H9 (cell line): ENCODE data around the gene RPS15. TPM values are rescaled to one million over a fixed set of nuclear protein-coding genes. Genes with fewer than 3 reads are reported as not detected.

Source experiments
- DNase-seq: peaks from one replicate; pipeline ENCODE4 v3.0.0-alpha.2; 2017
- H2AFZ ChIP-seq: one replicate; pipeline ENCODE4 v1.6.1; 2013; ENCODE audit warnings: mild to moderate bottlenecking, low read length, control low read depth, moderate library complexity
- H2AK5ac ChIP-seq: 2 replicates; pipeline ENCODE4 v1.6.1; 2013; ENCODE audit warnings: low read length, control low read depth, mixed read lengths; ENCODE audit not compliant: insufficient read length
- H2BK120ac ChIP-seq: one replicate; pipeline ENCODE4 v1.6.1; 2013; ENCODE audit warnings: low read depth, mild to moderate bottlenecking, low read length, control low read depth, inconsistent platforms; ENCODE audit not compliant: poor library complexity, severe bottlenecking
- H2BK12ac ChIP-seq: 2 replicates; pipeline ENCODE4 v1.6.1; 2013; ENCODE audit warnings: low read length, control low read depth, mixed read lengths, low read depth; ENCODE audit not compliant: insufficient read length
- H2BK15ac ChIP-seq: 2 replicates; pipeline ENCODE4 v1.6.1; 2013; ENCODE audit warnings: low read depth, low read length, control low read depth
- H2BK20ac ChIP-seq: one replicate; pipeline ENCODE4 v1.6.1; 2013; ENCODE audit warnings: low read depth, mild to moderate bottlenecking, low read length, control low read depth, inconsistent platforms; ENCODE audit not compliant: poor library complexity, severe bottlenecking
- H2BK5ac ChIP-seq: 2 replicates; pipeline ENCODE4 v1.6.1; 2013; ENCODE audit warnings: low read length, control low read depth, mixed read lengths; ENCODE audit not compliant: insufficient read length
- H3K14ac ChIP-seq: 2 replicates; pipeline ENCODE4 v1.6.1; 2013; ENCODE audit warnings: low read length, control low read depth; ENCODE audit not compliant: insufficient read depth
- H3K18ac ChIP-seq: 2 replicates; pipeline ENCODE4 v1.6.1; 2013; ENCODE audit warnings: low read depth, mild to moderate bottlenecking, mixed read lengths, low read length, control low read depth; ENCODE audit not compliant: insufficient read length
- H3K23ac ChIP-seq: 2 replicates; pipeline ENCODE4 v1.6.1; 2013; ENCODE audit warnings: low read length, control low read depth, mixed read lengths, low read depth; ENCODE audit not compliant: insufficient read length
- H3K23me2 ChIP-seq: 2 replicates; pipeline ENCODE4 v1.6.1; 2013; ENCODE audit warnings: low read depth, mild to moderate bottlenecking, mixed read lengths, low read length, control low read depth; ENCODE audit not compliant: insufficient read length, poor library complexity, severe bottlenecking
- H3K27ac ChIP-seq: 2 replicates; pipeline ENCODE4 v1.5.1; 2013; ENCODE audit warnings: low read length, control low read depth, mixed read lengths, low read depth; ENCODE audit not compliant: insufficient read length
- H3K27me3 ChIP-seq: 2 replicates; pipeline ENCODE4 v1.6.1; 2013; ENCODE audit warnings: low read length, control low read depth, inconsistent platforms; ENCODE audit not compliant: insufficient read depth
- H3K4ac ChIP-seq: 2 replicates; pipeline ENCODE4 v1.6.1; 2013; ENCODE audit warnings: low read depth, mild to moderate bottlenecking, control low read depth, inconsistent platforms, low read length, moderate library complexity
- H3K4me1 ChIP-seq: 2 replicates; pipeline ENCODE4 v1.6.1; 2013; ENCODE audit warnings: low read length, control low read depth, inconsistent platforms; ENCODE audit not compliant: insufficient read depth
- H3K4me2 ChIP-seq: 2 replicates; pipeline ENCODE4 v1.6.1; 2013; ENCODE audit warnings: low read length, control low read depth, mixed read lengths; ENCODE audit not compliant: insufficient read length, insufficient read depth
- H3K56ac ChIP-seq: 2 replicates; pipeline ENCODE4 v1.6.1; 2013; ENCODE audit warnings: low read depth, mild to moderate bottlenecking, mixed read lengths, low read length, control low read depth; ENCODE audit not compliant: insufficient read length
- H3K79me1 ChIP-seq: 2 replicates; pipeline ENCODE4 v1.6.1; 2013; ENCODE audit warnings: low read depth, mild to moderate bottlenecking, moderate library complexity, low read length, control low read depth, inconsistent platforms; ENCODE audit not compliant: insufficient read depth, poor library complexity, severe bottlenecking
- H3K79me2 ChIP-seq: 2 replicates; pipeline ENCODE4 v1.6.1; 2013; ENCODE audit warnings: low read length, control low read depth, inconsistent platforms; ENCODE audit not compliant: insufficient read depth
- H3K9ac ChIP-seq: 2 replicates; pipeline ENCODE4 v1.6.1; 2013; ENCODE audit warnings: low read length, control low read depth, mixed read lengths; ENCODE audit not compliant: insufficient read length; ENCODE audit errors: extremely low read depth
- H3K9me3 ChIP-seq: one replicate; pipeline ENCODE4 v1.6.1; 2013; ENCODE audit warnings: low read depth, low read length, inconsistent platforms; ENCODE audit not compliant: control insufficient read depth
- H3T11ph ChIP-seq: one replicate; pipeline ENCODE4 v1.6.1; 2013; ENCODE audit warnings: mild to moderate bottlenecking, low read length, control low read depth, inconsistent platforms
- H4K20me1 ChIP-seq: one replicate; pipeline ENCODE4 v1.6.1; 2013; ENCODE audit not compliant: control insufficient read depth, insufficient read length, insufficient read depth
- H4K5ac ChIP-seq: 2 replicates; pipeline ENCODE4 v1.6.1; 2013; ENCODE audit warnings: low read depth, mild to moderate bottlenecking, mixed read lengths, low read length, control low read depth; ENCODE audit not compliant: insufficient read length
- H4K8ac ChIP-seq: replicated peaks from 2 replicates; pipeline ENCODE4 v1.6.1; 2013; ENCODE audit warnings: low read length, control low read depth, mixed read lengths, low read depth; ENCODE audit not compliant: insufficient read length
- H4K91ac ChIP-seq: 2 replicates; pipeline ENCODE4 v1.6.1; 2013; ENCODE audit warnings: low read depth, mild to moderate bottlenecking, moderate library complexity, mixed read lengths, low read length, control low read depth; ENCODE audit not compliant: insufficient read length
- H3K27ac Mint-ChIP-seq, 3 experiments: 2 replicates in 2 of 3; 3 replicates in 1 of 3; pipeline ENCODE4 v1.8.0; 2020 to 2021; ENCODE audit warnings: mixed read lengths in 3 of 3, mild to moderate bottlenecking in 1 of 3, moderate library complexity in 1 of 3
- H3K27me3 Mint-ChIP-seq: 2 replicates; pipeline ENCODE4 v1.8.0; 2021; ENCODE audit warnings: low read depth, mild to moderate bottlenecking, moderate library complexity, mixed read lengths
- H3K36me3 Mint-ChIP-seq, 3 experiments: 2 replicates in 2 of 3; 3 replicates in 1 of 3; pipeline ENCODE4 v1.8.0; 2020 to 2021; ENCODE audit warnings: low read depth in 3 of 3, mixed read lengths in 3 of 3; ENCODE audit not compliant: insufficient read depth in 1 of 3
- H3K4me1 Mint-ChIP-seq, 2 experiments: 2 replicates each; pipeline ENCODE4 v1.8.0; 2020; ENCODE audit warnings: mixed read lengths in 2 of 2
- H3K4me3 Mint-ChIP-seq, 2 experiments: 2 replicates in 1 of 2; 3 replicates in 1 of 2; pipeline ENCODE4 v1.8.0; 2020 to 2021; ENCODE audit warnings: mild to moderate bottlenecking in 2 of 2, mixed read lengths in 2 of 2, moderate library complexity in 1 of 2
- H3K9me3 Mint-ChIP-seq, 2 experiments: 2 replicates in 1 of 2; 3 replicates in 1 of 2; pipeline ENCODE4 v1.8.0; 2020; ENCODE audit warnings: mild to moderate bottlenecking in 2 of 2, mixed read lengths in 2 of 2, moderate library complexity in 1 of 2
- CTCF ChIP-seq: fragments of 200-600 bp; sonication (generic); conservative IDR thresholded peaks from 3 replicates; pipeline ENCODE4 v1.8.0; 2021; ENCODE audit warnings: antibody characterized with exemption, mild to moderate bottlenecking
- WGBS: extraction: QIAGEN DNeasy Blood & Tissue Kit; methylation state at CpG from one replicate; pipeline ENCODE4 v1.1.7; 2013; ENCODE audit warnings: missing lambda C conversion rate, low lambda C conversion rate, mixed read lengths; ENCODE audit not compliant: insufficient read length; ENCODE audit errors: extremely low coverage; 5-methylcytosine and 5-hydroxymethylcytosine counted together
- total RNA-seq: library from RNA; stranded (reverse); gene quantifications from 2 replicates; pipeline ENCODE4 v1.2.1, GENCODE V29; 2021

The RPS15 gene
- total RNA-seq, 1 experiment from 2014 or later: 1,628 TPM

- no peak overlapping the region for H3T11ph ChIP-seq
- H3K4me3 Mint-ChIP-seq: no peak overlapping the region
- H3K4me1 ChIP-seq: no peaks in the 10 kb centered on the region
- no peak overlapping the region for H4K8ac ChIP-seq
- H3K27me3 Mint-ChIP-seq: no peaks in the 10 kb centered on the region; the same call in 1 of the 2 replicates
- no peak overlapping the region for H2AFZ ChIP-seq
- no peaks in the 10 kb centered on the region for H3K79me1 ChIP-seq
- no peaks in the 10 kb centered on the region for H3K79me2 ChIP-seq
- no peak overlapping the region for H3K27ac ChIP-seq
- H2BK120ac ChIP-seq: no peak overlapping the region
- H4K5ac ChIP-seq: no peak overlapping the region
- H4K91ac ChIP-seq: no peak overlapping the region
- H3K56ac ChIP-seq: no peak overlapping the region
- H3K23ac ChIP-seq: no peak overlapping the region
- H3K9me3 ChIP-seq: no peaks in the 10 kb centered on the region
- H3K4me2 ChIP-seq: no peak overlapping the region
- no peak for DNase-seq
- H3K27ac Mint-ChIP-seq: no peak overlapping the region
- H3K18ac ChIP-seq: no peak overlapping the region
- H2BK15ac ChIP-seq: no peak overlapping the region
- no peak overlapping the region for H3K4ac ChIP-seq
- no peak overlapping the region for H2BK20ac ChIP-seq
- no peak overlapping the region for H2BK12ac ChIP-seq
- TF ChIP-seq CTCF: no peak
- H3K9me3 Mint-ChIP-seq: no peaks in the 10 kb centered on the region
- no peaks in the 10 kb centered on the region for H3K27me3 ChIP-seq
- H4K20me1 ChIP-seq: no peaks in the 10 kb centered on the region
- WGBS: no CpG with 5 or more reads among the region's 52 CpGs
- H3K23me2 ChIP-seq: no peaks in the 10 kb centered on the region
- H3K14ac ChIP-seq: no peak overlapping the region; the same call in 1 of the 2 replicates
- H3K4me1 Mint-ChIP-seq: peaks cover 0 to 6% of the 10 kb centered on the region in 2 experiments; a peak in 2 of 4 replicates
- H2AK5ac ChIP-seq: no peak overlapping the region
- peaks cover 6 to 27% (median 24%) of the 10 kb centered on the region in 3 experiments; a peak in 6 of 7 replicates for H3K36me3 Mint-ChIP-seq
- H2BK5ac ChIP-seq: no peak overlapping the region
- no peak overlapping the region for H3K9ac ChIP-seq
These were observed 42.8 kb upstream of the RPS15 start for GRCh38 chr19:1395194-1396018.
